H1 (cell line): ENCODE data around the gene ADAMTS9. TPM values are rescaled to one million over a fixed set of nuclear protein-coding genes. Genes with fewer than 3 reads are reported as not detected.

Source experiments
- CTCF ChIP-seq, 3 experiments: IDR thresholded peaks; 1 replicate in 2 of 3; 2 replicates in 1 of 3; pipeline versions ENCODE4 v1.5.1 to v1.6.1; 2011; ENCODE audit warnings: low read length in 3 of 3, mild to moderate bottlenecking in 3 of 3, inconsistent platforms in 2 of 3, low read depth in 1 of 3, moderate library complexity in 1 of 3; ENCODE audit not compliant: insufficient read depth in 1 of 3; ENCODE audit errors: control extremely low read depth in 1 of 3
- FOSL1 ChIP-seq: IDR thresholded peaks from 2 replicates; pipeline ENCODE4 v1.6.1; 2011; ENCODE audit warnings: mild to moderate bottlenecking, low read depth, low read length, moderate library complexity; ENCODE audit not compliant: insufficient read depth
- KDM5A ChIP-seq: fragments of 200-600 bp; IDR thresholded peaks from 2 replicates; pipeline ENCODE4 v1.7.1; 2012; ENCODE audit warnings: mild to moderate bottlenecking, low read length, inconsistent platforms, mixed read lengths
- MAX ChIP-seq: IDR thresholded peaks from 2 replicates; pipeline ENCODE4 v1.6.1; 2012; ENCODE audit warnings: inconsistent platforms
- RXRA ChIP-seq: IDR thresholded peaks from 2 replicates; pipeline ENCODE4 v1.6.1; 2011; ENCODE audit warnings: low read depth, mild to moderate bottlenecking, low read length, moderate library complexity; ENCODE audit not compliant: insufficient read depth
- SP1 ChIP-seq: IDR thresholded peaks from 2 replicates; pipeline ENCODE4 v1.6.1; 2011; ENCODE audit warnings: low read depth, low read length
- polyA plus RNA-seq, 7 experiments: library from polyadenylated mRNA; depleted of rRNA in 3 of 7; stranded (reverse) in 5 of 7; unstranded in 2 of 7; fragments of >200 nt in 5 of 7; fragments of 200-250 nt in 2 of 7; gene quantifications; 1 replicate in 5 of 7; 2 replicates in 1 of 7; 4 replicates in 1 of 7; pipeline versions ENCODE4 v1.2.1 to v1.2.3, GENCODE V29; 2011 to 2013; ENCODE audit warnings: missing spikeins in 2 of 7, mixed read lengths in 2 of 7
- total RNA-seq: library from RNA; stranded (reverse); fragmentation: NEBNext Ultra II Directional; extraction: Animal tissue kit (Norgen Biotek cat#: 25700); gene quantifications from 2 replicates; pipeline ENCODE4 v1.2.1, GENCODE V29; 2021

ADAMTS9 gene
- total and polyA plus RNA-seq, 2 of the 8 experiments (the other 6 are each of a cell fraction or from before 2014, with no cell fraction given) = 0.20 to 0.41 TPM

- TF ChIP-seq CTCF (IDR thresholded peaks at IDR 0.05; ENCODE audit: control extremely low read depth in 1 of 3, insufficient read depth in 1 of 3, low read depth in 1 of 3, low read length in 3 of 3) (no peak), FOSL1 (no peak), MAX (no peak), KDM5A (no peak), RXRA (no peak), SP1 (no peak)
Measured at GRCh38 chr3:64718976-64719375, 31.2 kb upstream of the ADAMTS9 start (continued).
